HG03520 (cell line): ENCODE measurements around the gene TMPRSS3.

Experiments
- ATAC-seq: cut with Tn5 transposase; IDR thresholded peaks from one replicate; pipeline ENCODE4 v1.9.1; 2021; ENCODE audit warnings: mild to moderate bottlenecking, moderate library complexity; ENCODE audit not compliant: unreplicated experiment

The TMPRSS3 gene

DNA sequence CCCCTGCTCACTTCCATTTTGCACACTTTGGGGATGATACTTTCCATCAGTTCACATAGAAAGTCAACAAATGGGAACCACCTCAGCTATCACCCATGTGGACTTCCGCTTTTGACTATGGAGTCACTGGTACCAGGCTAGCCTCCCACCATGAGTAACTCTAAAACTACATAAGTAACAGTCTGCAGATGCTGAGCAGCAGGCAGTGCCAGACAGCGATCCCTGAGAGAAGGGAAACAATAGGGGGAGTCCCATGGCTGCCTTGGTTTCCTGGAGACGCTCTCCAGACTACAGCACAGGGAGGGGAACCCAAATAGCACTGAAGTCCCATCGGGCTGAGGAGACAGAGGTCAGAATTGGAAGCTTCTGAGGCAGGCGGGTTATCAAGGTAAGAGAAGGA, 42.2 kb downstream of the TMPRSS3 start:
- no peak for ATAC-seq

GRCh38 chr21:42352441-42353095, 43.3 kb downstream of the TMPRSS3 start:
- no peak for ATAC-seq

DNA sequence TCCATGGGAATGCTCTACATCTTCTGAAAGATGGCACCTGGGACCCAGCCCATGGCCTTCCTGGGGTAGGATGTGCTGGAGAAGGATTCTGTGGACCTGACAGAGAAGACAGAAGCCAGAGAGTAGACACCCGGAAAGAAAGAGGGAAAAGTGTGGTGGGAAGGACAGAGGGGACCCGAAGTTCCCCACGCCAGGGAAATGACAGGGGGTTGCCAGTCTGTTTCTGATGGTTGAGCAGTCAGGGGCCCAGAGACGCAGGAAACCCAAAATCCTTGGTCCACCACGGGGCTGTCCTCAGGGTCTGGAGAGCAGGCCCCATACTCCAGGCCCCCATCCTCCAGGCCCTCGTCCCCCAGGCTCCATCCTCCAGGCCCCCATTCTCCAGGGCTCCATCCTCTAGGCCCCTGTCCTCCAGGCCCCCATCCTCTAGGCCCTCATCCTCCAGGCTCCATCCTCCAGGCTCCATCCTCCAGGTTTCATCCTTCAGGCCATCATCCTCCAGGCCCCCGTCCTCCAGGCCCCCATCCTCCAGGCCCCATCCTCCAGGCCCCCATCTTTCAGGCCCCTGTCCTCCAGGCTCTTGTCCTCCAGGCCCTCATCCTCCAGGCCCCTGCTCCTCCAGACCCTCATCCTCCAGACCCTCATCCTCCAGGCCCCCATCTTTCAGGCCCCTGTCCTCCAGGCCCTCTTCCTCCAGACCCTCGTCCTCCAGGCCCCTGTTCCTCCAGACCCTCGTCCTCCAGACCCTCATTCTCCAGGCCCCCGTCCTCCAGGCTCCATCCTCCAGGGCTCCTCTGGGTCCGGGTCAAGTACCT, 44.0 kb downstream of the TMPRSS3 start:
- ATAC-seq: no peak

DNA sequence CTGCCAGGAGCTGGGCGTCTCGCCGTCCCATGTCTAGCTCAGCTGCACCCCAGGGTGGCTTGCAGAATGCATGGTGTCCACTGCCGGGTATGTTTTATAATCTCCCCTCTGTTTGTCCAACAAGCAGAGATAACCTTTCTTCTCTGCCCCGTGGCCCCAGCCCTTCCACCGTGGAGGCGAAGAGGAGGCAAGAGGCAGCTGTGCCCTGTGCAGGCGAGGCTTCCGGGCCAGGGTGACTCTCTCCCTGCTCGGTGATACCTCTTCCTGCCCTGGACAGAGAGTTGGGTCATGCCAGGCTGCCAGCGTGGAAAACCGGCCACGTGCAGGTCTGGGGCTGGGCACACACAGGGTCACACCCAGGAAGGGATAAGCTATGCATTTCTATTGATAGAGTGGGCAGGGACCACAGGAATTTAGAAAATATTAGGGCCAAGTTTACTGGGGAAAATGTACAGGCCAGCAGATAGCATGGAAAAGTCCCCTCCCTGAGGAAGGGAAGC, 44.9 kb downstream of the TMPRSS3 start, which contains the start of gene TFF2:
TFF2 (minus strand) TSS at position 68 of the 500 bp plus-strand sequence; CDS start at position 31, 37 bp downstream.
- ATAC-seq: no peak

DNA sequence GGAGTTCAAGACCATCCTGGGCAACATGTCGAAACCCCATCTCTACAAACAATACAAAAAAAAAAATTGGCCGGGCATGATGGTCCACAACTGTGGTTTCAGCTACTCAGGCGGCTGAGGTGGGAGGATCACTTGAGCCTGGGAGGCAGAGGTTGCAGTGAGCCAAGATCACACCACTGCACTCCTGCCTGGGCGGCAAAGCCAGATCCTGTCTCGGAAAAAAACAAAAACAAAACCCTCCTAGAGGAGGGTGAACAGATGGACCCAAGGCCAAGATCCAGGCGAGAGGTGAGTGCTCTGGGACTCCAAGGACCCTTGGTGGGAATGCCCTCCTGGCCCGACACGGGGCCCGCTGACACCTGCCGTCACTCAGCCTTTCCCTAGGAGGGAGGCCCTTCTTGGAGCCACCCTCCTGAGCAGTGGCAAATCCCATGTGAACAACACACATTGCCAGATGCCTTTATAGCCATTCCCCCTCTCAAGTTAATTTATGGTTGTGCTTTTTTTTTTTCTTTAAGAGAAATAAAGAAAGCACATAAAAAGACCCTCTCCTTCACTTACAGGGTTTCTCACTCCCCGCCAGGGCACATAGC, 45.4 kb downstream of the TMPRSS3 start:
- no peak for ATAC-seq

GRCh38 chr21:42349420-42350317, 46.2 kb downstream of the TMPRSS3 start:
- no peak for ATAC-seq

- ATAC-seq: no peak
These were observed 47.1 kb downstream of the TMPRSS3 start for GRCh38 chr21:42348762-42349161.

DNA sequence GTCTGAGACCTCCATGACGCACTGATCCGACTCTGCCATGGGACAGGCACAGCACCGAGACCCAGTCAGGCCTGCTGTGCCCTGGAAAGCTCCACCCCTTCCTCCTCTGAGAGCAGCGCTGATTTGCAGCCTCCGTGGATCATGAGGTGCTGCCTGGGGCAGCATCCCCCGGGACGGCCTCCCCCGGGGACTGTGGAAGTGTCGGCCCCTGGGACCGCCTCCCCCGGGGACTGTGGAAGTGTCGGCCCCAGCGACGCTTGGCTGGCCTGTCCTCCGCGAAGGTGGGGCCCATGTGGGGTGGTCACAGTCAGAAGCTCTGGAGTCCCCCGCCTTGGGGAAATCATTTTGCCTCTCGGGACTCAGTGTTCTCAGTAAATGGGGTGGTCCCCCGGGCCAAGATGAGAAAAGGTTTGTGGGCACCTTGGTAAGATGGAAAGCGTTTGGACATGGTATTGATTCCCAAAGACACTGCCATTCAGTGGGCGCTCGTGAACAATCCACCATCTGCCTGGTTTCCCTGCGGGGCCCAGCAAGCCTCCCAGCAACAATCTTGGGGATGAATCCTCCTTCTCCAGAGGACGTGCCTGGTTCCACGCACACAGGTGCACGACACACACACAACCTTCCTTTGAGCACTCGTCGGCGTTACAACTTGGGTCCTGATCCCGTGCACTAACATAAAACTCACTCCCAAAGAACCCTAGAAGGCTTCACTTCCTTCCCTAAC, 48.1 kb downstream of the TMPRSS3 start:
- ATAC-seq: no peak

GRCh38 chr21:42346866-42347600, 48.8 kb downstream of the TMPRSS3 start:
- ATAC-seq: no peak

DNA sequence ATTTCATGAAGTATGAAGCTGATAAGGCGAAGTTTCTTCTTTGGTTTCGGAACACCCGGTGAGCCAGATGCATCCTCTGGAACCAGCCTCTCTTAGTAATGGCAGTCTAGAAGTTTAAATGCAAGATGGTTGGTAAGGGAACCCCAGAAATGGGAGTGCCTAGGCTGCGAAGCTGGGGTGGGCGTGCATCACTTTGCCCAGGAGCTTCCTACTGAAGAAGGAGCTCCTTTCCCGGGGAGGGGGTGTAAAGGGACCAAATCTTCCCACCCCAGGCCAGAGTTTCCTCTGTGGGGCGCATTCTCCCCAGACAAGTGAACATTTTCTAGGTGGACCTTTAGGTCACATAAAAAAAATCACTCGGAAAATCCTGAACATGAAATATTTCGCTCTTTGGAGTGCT, 49.4 kb downstream of the TMPRSS3 start:
- no peak for ATAC-seq

DNA sequence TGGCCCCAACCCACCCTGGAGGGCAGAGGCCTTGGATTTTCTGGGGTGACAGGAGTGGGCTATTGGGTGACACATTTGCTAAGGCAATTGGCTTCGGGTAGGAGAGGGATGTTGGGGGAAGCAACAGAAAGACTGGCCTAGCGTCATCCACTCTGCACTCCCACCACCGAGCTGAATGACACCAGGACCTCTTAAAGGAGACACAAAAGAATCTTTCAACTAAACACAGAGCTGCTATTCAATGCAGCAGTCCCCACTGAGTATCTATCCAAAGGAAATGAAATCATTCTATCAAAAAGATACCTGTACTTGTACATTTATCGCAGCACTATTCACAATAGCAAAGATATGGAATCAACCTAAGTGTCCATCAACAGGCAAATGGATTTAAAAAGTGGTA, 51.2 kb downstream of the TMPRSS3 start:
- ATAC-seq: no peak

DNA sequence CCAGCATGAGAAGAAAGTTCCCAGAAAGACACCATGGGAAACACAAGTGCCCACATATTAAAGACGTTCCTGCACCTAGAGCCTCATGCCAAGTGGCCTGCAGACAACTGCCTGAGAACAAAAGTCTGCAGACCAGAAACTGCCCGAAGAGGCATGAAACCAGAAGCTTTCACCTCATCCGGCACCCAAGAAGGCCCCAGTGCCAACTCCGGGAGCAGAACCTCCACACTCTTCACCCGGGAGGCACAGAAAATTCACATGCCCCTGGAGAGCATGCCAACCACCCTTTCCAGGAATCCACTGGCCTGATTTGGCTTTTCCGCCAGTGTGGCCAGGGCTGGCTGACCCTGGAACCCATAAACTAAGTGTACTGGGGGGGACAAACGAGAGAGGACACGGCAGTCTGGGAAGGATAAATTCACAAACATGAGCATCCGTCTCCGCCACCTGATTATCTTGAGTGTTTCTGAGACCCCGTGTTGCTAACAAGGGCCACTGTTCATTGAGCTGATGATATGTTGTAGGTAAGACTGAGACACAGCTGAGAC, 51.8 kb downstream of the TMPRSS3 start:
- no peak for ATAC-seq

DNA sequence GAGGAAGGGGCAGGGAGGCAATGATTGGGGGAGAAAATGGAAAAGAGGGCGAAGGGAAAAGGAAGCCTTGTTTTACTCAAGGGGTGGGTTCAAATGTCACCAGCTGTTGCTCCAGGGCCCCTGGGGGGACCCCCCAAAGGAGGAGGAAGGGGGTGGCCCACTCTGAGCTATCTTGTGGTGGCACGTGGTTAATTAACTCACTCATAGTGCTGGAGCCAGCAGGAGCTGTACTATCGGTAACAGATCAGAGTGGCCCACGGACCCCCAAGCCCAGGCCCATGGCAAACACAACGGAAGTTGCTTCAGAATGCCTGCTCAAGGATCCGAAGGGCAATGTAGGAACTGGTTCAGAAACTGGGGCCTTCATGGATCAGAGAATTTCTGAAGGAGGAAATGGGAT, 52.3 kb downstream of the TMPRSS3 start:
- no peak for ATAC-seq

DNA sequence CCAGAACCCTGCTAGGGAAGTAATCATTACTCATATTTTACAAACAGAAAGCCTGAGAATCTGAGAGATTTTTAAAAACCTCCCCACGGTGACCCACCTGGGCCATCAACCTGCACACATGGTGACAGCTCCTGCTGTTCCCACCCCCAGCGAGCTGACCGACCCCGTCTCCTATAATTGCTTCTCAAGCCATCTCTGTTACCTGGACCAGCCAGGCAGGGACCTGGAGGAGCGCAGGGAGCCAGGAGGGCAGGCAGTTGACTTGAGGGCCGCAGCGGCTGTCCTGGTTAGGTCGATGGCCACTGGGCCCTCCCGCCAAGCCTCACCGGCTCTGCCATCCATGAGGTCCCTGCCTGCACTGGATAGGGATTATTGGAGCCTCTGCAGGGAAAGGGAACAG, 52.8 kb downstream of the TMPRSS3 start:
- ATAC-seq: no peak

DNA sequence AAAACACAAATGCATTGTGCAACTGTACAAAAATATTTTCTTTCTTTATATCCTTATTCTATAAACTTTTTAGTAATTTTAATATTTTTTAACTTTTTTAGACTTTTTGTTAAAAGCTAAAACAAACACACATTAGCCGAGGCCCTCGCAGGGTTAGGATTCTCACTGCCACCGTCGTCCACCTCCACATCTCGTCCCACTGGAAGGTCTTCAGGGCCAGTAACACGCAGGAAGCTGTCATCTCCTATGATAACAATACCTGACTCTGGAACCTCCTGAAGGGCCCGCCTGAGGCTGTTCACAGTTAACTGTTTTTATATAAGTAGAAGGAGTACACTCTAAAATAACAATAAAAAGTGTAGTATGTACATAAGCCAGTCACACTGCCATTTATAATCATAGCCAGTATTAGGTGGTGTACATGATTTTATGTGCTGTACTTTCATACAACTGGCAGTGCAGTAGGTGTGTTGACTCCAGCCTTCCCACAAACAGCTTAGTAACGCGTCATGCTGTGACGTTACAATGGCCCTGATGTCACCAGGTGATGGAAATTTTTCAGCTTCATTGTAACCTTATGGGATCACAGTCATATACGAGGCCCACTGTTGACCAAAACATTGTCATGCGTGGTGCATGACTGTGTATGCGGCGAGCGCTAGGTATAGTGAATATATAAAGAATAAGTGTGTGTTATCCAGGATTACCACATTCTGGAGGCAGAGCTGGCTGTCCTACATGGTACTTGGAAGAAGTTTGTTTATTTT, 53.9 kb downstream of the TMPRSS3 start:
- ATAC-seq: no peak

GRCh38 chr21:42340187-42341050, 55.4 kb downstream of the TMPRSS3 start:
- ATAC-seq: no peak
